GM19395 (cell line): ENCODE measurements around the gene PDLIM4.

Experiments
- ATAC-seq: cut with Tn5 transposase; IDR thresholded peaks from one replicate; pipeline ENCODE4 v1.9.1; 2021; ENCODE audit warnings: mild to moderate bottlenecking, moderate library complexity; ENCODE audit not compliant: unreplicated experiment

The PDLIM4 gene

GRCh38 chr5:132226516-132227234 lies 30.8 kb upstream of the PDLIM4 start:
- no peak for ATAC-seq

GRCh38 chr5:132227235-132227484 lies 30.3 kb upstream of the PDLIM4 start:
- no peak for ATAC-seq

GRCh38 chr5:132227485-132228240 lies 29.8 kb upstream of the PDLIM4 start, which contains the start of gene P4HA2:
Gene P4HA2 (minus strand): TSS chr5:132227853. CDS start chr5:132218626, 9,227 bp downstream.
- ATAC-seq, result peak; percentile 92

- no peak for ATAC-seq
These were observed 29.1 kb upstream of the PDLIM4 start for GRCh38 chr5:132228241-132229035.

GRCh38 chr5:132229236-132229635 lies 28.3 kb upstream of the PDLIM4 start:
- ATAC-seq, result no peak

GRCh38 chr5:132230871-132231270 lies 26.6 kb upstream of the PDLIM4 start:
- ATAC-seq, result no peak

- no peak for ATAC-seq
These were observed 25.0 kb upstream of the PDLIM4 start for GRCh38 chr5:132232465-132232864.

- ATAC-seq, result no peak
These were observed 24.4 kb upstream of the PDLIM4 start for GRCh38 chr5:132233081-132233480.

- ATAC-seq, result no peak
These were observed 23.4 kb upstream of the PDLIM4 start for GRCh38 chr5:132233811-132234683.

GRCh38 chr5:132234684-132235062 lies 22.8 kb upstream of the PDLIM4 start:
- ATAC-seq, result no peak

GRCh38 chr5:132235340-132235739 lies 22.2 kb upstream of the PDLIM4 start:
- ATAC-seq, result no peak

- no peak for ATAC-seq
These were observed 20.4 kb upstream of the PDLIM4 start for GRCh38 chr5:132237141-132237540.

- no peak for ATAC-seq
These were observed 19.8 kb upstream of the PDLIM4 start for GRCh38 chr5:132237670-132238069.

GRCh38 chr5:132238169-132238744 lies 19.2 kb upstream of the PDLIM4 start:
- peak; percentile 75 for ATAC-seq

GRCh38 chr5:132238901-132239500 lies 18.5 kb upstream of the PDLIM4 start:
- no peak for ATAC-seq

- ATAC-seq, result no peak
These were observed 17.7 kb upstream of the PDLIM4 start for GRCh38 chr5:132239776-132240175.

- no peak for ATAC-seq
These were observed 14.0 kb upstream of the PDLIM4 start for GRCh38 chr5:132243366-132243977.

GRCh38 chr5:132245593-132245992 lies 11.9 kb upstream of the PDLIM4 start:
- no peak for ATAC-seq

- no peak for ATAC-seq
These were observed 10.7 kb upstream of the PDLIM4 start for GRCh38 chr5:132246806-132247205.

- ATAC-seq, result no peak
These were observed 6.9 kb upstream of the PDLIM4 start for GRCh38 chr5:132250547-132250946.
